SK-MEL-5 (cell line): ENCODE results near the gene EIPR1. TPM values are rescaled to one million over a fixed set of nuclear protein-coding genes. Genes with fewer than 3 reads are reported as not detected.

Experiments used
- DNase-seq: peaks from one replicate; pipeline ENCODE4 v3.0.0-alpha.2; 2016; ENCODE audit warnings: low read depth, low spot score
- in situ Hi-C: cut with HindIII; loops from 2 replicates; pipeline ENCODE4 v1.10.0; 2016; ENCODE audit warnings: low sequenced_read_pairs, high pct_unique_total_duplicates, low pct_unique_long_range_greater_than_20kb
- total RNA-seq: library from RNA; depleted of rRNA; stranded (reverse); fragments of >200 nt; shearing (Covaris generic); gene quantifications from 2 replicates; pipeline ENCODE4 v1.2.3, GENCODE V29; 2014

EIPR1 gene
- total RNA-seq, 1 experiment from 2014 or later: 73.1 TPM

DNA sequence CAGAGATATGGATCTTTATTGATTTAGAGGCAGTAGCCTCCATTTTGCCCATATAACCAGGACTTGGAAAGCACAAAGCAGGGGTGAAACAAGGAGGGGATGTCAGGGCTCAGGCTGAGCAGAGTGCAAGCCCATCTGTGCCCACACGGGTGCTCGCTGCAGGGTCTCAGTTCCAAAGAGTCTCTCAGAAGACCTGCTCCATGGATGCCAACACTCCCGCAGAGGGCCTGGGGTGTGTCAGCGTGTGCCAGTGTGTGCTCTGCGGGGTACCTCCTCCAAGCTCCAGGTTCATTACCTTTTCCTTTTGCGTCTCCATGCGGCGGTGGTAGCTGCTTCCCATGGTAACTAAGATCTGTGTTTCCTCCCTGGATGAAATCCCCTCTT is 107.5 kb downstream of the EIPR1 start:
- in situ Hi-C loops: no loop called here
- no peak for DNase-seq

DNA sequence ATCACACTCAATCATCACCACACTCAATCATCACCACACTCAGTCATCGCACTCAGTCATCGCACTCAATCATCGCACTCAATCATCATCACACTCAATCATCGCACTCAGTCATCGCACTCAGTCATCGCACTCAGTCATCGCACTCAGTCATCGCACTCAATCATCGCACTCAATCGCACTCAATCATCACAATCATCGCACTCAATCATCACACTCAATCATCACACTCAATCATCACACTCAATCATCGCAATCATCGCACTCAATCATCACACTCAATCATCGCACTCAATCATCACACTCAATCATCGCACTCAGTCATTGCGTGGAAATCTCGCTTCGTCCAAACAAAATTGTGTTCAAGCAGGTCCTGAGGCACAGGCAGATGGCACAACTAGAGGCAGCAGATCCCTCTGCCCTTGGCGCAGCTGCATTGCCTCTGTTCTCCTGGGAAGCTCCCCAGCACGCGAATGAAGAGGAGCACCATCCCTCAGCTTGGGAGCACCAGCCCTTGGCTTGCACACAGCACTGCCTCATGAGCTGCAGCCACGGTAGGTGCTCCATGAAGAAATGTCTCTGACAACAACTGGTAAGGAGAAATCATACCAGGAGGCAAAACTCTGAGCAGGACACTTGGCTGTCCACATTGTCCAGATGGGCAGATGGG is 108.1 kb downstream of the EIPR1 start:
- in situ Hi-C loops: no loop called here
- DNase-seq: no peak

DNA sequence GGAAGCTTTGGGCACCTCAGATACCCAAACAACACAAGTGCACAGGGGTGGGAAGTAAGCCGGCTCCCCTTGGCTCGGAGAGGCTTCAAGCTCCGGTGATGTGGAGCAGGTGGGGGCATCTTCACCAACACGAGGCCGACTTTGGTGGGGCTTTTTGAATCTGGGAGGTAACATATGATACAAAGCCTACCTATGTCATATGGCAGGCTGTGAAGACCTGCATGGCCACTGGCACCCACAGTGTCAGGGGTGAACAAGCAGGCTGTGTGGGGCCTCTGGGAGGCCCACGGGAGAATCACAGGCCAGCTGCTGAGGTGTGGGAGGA is 109.0 kb downstream of the EIPR1 start:
- DNase-seq: no peak
- in situ Hi-C loops: no loop called here

DNA sequence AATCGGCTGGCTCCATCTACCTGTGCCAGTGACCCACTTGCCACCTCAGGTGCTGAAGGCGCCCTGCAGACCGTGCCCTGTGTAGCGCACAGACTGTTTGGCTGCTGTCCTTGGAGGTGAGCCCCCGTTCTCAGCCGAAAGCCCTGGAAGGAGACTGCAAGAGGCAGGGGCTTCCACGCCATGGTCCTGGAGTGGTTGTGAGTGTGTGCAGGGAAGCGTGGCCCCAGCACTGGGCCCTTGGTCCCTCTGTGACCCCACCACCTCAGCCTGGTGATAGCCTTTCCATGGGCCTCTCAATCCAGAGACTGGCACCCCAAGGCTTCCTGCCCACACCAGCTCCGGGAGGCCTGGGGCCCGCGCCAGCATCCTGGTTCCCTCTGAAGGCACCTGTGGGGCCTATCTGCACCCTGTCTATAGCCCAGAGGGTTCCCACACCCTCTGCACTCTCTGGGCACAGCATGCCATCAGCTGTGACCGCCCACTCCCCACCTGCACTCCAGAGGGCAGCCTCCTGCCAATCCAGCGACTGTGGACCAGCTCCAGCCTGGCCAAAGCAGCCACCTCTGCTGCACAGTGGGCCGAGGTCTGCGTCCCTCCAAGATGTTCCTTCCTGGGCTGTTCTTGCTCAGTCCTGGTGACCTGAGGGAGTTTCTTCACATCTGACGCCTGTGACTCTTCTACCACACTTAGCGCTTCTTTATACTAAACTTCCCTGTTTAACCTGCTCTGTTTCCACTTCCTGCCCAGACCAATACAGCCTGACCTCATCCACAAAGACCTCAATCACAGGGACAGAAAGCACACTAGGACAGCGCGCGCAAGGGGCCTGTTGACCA is 109.5 kb downstream of the EIPR1 start:
- in situ Hi-C loops: no loop called here
- no peak for DNase-seq

DNA sequence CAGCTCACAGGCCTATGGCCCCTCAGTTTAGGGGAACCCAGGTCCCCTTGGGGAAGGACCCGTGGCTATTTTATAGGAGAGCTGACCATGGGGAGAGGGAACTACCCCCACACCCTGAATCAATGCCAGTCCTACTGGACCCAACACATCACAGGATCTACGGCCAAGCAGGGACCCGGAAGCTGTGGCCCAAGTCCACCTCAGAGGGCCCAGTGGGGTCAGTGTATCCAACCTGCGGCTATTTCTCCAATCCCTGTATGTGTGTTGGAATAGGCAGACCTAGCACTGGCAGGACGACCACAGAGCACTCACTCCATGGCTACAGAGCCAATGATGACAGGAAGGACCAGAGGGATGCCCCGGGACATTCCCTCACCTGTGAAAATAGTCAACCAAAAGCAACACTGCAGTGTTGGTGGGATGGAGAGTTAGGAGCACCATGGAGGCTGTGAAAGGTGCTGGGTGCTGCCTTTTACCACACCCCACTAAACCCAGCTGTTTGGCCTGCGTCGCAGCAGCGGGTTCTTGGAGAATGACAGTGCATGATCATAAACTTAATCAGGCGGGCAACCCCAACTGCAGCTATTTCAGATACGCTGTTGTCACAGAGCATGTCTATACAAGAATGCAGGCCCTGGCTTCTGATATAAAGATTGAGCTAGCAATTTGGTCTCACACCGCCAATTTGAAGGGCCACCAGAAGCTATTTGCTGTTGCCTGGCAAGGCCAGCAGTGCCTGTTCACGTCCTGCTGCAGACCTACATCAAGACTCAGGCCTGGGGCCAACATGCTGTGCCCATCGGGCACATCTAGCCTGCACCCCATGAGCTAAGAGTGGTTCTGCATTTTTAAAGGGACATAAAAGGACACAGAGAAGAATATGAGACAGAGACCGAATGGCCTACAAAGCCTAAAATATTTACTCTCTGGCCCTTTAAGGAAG is 110.4 kb downstream of the EIPR1 start:
- DNase-seq: no peak
- in situ Hi-C loops: no loop called here

DNA sequence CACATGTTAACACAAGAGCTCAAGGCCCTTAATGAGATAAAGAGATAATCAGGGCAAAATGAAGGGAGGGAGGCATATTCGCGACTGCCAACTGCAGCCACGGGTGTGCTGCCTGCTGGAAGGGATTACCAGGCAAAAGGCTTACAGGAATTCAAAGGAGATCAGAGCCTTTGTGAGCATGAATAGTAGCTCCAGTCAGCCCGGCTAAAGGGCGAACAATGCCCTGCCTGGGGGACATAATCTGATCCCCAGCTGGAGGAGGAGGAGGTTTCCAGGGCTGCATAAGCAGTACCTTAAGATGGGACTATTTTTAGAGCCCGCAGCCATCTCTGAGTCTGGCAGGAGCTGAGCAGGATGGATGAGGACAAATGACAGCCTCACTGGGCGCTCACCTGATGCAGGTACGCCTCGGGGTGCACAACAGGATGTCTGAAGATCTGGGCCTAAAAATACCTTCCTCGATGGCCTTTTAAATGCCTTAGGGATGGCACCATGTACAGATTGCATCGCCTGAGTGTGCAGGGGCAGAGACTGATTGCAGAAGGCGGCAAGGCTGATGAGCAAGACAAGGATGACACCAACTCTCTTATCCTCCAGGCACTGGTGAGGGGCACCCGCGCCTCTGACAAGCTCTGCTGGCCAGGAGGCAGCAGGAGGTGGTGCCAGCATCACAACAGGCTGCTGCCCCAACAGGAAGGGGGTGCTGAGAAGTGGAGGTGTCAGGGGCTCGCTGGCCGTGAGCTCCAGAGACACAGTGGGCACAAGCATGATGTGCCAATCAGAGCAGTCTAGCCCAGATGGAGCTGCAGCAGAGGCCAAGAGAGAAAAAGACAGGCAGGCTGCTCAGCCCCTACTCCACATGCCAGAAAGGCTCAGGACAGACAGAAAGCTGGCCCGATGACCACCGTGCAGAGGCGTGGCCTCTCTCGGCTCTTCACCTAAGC is 111.4 kb downstream of the EIPR1 start:
- no peak for DNase-seq
- in situ Hi-C loops: no loop called here

DNA sequence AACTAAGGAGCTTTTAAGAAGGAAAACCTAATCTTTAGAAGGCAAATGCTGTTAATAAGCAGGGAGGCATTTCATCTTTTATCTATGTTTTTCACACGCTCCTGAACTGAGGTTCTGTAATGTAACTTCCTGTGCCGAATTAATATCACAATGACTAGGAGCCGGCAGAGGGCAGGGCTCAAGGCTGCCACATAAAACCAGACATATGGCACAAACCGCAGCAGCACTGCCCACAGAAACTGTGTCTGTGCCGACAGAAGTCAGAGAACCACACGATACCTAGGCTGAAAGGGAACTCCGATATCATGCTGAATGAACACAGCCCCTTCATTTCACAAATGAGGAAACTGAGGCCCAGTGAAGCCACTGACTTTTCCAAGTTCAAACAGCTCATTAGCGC is 112.1 kb downstream of the EIPR1 start:
- DNase-seq: no peak
- in situ Hi-C loops: no loop called here

DNA sequence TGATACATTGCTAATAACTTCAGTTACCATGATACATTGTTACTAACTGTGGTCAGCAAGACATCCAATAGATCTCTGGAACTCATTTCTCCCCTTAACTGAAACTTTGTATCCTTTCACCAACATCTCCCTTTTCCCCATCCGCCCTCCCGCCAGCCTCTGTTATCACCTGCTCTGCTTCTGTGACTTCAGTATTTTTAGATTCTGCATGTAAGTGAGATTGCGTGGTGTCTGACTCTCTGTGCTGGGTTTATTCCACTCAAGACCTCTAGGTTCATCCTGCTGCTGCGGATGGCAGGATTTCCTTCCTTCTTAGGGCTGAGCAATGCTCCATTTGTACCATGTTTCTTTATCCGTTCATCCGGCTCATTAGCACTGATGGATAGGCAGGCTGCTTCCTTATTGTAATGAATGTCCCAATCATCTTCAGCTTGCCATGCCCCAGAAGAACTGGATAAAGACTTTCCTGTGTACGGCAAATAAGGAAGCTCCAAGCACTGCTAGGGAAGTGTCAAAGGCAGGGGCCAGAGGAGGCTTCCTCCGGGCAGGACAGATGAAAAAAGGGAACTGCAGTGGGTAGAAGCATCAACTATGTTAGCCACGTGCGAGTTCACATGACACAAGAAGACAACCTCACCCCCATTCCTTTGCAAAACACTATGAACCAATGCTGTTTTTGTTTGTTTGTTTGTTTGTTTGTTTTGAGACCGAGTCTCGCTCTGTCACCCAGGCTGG is 113.4 kb downstream of the EIPR1 start:
- no peak for DNase-seq

DNA sequence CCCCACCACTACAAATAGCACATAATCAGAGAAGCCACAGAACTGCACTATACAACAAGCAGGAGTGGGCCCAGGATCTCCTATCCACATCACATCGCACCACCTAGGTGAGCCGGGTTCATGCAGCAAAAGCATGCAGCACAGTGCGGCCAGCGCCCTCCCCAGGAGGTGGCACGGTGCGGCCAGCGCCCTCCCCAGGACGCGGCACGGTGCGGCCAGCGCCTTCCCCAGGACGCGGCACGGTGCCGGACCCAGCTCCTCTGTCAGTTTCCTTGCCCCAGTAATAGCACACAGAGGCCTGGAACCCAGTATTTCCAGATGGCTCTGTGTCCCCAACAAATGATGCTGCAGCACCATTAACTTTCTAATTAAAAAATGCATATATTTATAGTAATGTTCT is 114.1 kb downstream of the EIPR1 start:
- in situ Hi-C loops: no loop called here
- DNase-seq: no peak

More for the DNA sequence above, 113.4 kb downstream of the EIPR1 start:
- in situ Hi-C loops: no loop called here

DNA sequence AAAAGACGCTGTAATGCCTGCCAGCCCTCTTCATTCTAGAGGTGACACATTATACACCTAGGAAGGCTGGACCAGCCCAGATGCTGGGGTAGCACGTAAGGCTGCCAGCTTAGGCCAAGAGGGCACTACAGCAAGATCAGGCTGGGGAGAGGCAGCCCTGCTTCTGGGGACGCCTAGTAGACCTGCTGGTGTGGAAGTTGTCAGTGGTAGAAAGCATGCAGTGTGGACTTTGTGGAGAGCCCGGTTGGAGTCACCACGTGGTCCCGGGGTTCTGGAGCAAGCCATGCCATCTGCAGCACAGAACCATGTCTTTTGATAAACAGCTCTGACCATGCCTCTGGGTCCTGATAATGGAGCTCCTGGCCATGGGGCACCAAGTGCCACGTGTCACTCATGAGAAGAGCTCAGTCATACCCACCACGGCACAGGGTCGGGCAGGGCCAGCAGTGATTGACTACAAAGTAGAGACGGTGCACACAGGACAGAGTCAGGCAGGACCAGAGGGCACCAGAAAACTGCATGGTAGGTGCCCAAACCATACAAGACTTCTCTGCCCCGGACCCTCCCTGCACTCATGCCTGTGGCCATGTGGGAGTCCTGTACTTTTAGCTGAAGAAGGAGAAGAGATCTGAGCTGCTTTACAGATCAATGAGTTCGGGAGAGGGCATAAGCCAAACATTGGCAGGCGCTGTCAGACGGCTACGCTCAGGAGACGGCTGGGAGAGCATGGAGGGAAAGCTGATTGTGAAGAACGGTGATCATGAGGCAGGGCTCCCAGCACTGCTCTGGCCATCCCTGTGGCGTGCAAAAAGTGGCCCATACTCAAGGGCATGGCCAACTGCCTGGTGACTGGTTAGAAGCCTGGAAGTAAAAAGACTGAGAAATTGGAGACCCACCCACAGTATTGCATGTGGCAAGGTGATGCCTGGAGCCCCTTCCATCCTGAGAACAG is 114.9 kb downstream of the EIPR1 start:
- no peak for DNase-seq
- in situ Hi-C loops: no loop called here

DNA sequence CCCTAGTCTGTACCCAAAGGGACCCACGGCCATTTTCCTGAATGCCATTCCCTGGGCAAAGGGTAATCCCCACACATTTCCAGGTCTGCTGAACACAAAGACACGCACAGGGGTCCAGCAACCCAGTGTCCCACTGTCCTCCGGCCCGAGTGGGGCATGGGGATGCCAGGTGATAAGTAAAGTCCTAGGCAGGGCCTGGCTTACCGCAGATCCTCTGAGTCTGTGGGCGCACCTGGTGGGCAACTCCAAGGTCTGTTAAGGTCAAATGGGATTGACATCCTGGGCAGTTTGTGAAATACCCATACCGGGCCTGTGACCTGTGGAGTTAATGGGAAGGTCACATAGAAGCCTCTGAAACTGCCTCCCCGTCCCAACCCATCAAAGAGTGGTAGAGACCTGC is 116.1 kb downstream of the EIPR1 start:
- DNase-seq: no peak
- in situ Hi-C loops: no loop called here

DNA sequence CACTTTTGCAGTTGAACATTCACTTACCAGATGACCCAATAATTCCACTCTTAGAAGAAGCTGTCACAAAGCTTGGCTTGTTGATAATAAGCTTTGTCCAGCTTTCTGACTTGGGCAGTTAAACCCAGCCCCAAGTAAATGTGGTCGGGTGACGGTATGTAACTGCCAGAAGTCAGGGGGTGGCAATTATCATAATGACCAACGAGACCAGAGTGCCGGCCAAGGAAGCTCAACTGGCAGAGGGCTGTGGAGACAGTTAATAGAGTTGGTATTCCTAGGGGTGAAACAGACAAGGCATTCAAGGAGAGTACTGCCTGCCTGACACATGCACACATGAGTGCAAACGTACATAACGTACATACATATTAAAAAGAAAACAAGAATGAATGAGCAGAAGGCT is 116.7 kb downstream of the EIPR1 start:
- DNase-seq: no peak
- in situ Hi-C loops: no loop called here

DNA sequence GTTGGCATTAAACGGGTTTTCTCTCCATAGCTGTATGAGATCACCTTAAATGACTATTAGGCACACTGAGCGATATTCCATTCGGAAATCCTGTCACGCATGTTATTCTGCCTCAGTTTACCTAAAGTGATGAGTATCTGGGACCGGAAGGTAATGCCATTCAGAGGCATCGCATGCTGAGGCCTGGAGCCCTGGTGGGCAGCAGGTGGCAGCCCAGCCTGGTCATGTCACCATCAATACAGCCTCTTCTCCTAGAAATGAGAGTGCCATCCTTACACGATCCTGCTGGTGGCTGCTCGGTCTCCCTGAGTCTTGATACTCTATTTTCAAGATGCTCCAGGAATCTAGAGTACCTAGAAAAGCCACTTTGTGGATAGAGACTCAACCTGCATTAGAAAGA is 119.8 kb downstream of the EIPR1 start:
- no peak for DNase-seq
- in situ Hi-C loops: no loop called here

DNA sequence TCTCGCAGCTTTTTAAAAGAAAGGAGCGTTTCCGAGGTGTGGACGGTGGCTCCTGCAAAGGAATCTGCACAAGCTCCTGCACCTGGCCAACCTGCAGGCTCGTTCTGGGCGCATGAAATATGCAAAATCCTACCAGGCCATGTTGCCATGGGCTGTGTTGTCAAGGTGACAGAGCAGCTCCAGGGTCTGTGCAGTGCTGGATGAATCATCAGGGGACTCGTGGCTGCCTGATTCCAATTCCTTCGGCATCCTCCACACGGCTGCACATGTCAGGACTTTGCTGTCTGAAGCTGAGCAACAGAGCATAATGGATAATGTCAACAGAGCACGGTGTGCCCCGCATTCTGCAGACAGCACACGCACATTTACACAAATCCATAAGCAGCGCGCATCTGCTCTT is 120.5 kb downstream of the EIPR1 start:
- no peak for DNase-seq
- in situ Hi-C loops: no loop called here

DNA sequence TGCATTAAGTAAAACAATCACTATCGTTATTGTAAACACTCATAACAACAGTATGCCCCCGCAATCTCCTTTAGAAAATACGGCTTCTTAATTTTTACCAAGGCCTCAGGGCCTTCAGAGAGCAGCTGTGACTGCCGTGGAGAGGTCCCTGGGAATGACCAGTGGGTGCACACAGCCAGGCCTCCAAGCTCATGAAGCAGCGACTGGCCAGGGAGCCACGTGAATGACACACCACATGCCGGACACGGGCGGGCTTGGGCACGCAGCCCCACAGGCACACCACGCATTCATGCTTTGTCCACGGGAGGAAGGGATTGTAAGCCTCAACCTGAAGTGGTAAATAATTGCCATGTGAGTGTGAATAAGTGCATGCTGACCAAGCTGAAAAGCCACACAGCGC is 121.0 kb downstream of the EIPR1 start:
- in situ Hi-C loops: no loop called here
- DNase-seq: no peak

DNA sequence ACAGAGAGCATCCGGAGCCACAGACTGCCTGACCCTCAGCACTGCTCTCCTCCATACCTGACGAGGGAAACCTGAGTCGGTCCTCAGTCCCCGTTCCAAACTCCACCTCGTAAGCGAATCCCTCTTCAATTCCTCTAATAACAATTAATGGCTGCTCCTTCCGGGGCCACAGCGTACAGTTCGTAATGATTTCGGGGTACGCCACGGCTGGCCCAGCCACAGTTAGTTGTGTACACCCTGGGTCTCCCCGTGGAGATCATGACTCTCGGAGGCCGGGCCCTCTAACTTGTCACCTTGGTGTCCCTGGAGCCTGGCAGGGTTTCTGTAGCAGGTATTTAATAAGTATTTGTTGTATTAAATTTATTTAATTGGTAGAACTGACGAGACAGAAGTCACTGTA is 121.5 kb downstream of the EIPR1 start:
- in situ Hi-C loops: no loop called here

More for the DNA sequence above, 121.5 kb downstream of the EIPR1 start:
- no peak for DNase-seq
